WTC11 (cell line): ENCODE results near the gene MAPK11. TPM values are rescaled to one million over a fixed set of nuclear protein-coding genes. Genes with fewer than 3 reads are reported as not detected.

Experiments used
- ATAC-seq: fragments of 200-7000 bp; cut with Tn5 transposase; 2 replicates; pipeline ENCODE4 v1.10.0; 2021; ENCODE audit warnings: mild to moderate bottlenecking, moderate library complexity
- CTCF ChIA-PET: fragments of 300-600 bp; sonication (Branson Sonifier 250); formaldehyde crosslinking; loops from one replicate; lab custom pipeline; 2021; ENCODE audit warnings: antibody characterized with exemption; lab: Charles Lee
- POLR2A ChIA-PET: fragments of 350-600 bp; sonication (Branson Sonifier 250); formaldehyde crosslinking; loops from one replicate; lab custom pipeline; 2021; ENCODE audit warnings: antibody characterized with exemption; lab: Charles Lee
- DNase-seq: peaks from one replicate; pipeline ENCODE4 v3.0.0; 2021; ENCODE audit warnings: low spot score
- H3K27ac Mint-ChIP-seq: 2 replicates; pipeline ENCODE4 v1.8.0; 2021; ENCODE audit warnings: mixed read lengths
- H3K27me3 Mint-ChIP-seq: 2 replicates; pipeline ENCODE4 v1.8.0; 2021; ENCODE audit warnings: low read depth, mild to moderate bottlenecking, moderate library complexity, mixed read lengths
- H3K36me3 Mint-ChIP-seq: 2 replicates; pipeline ENCODE4 v1.8.0; 2021; ENCODE audit warnings: mixed read lengths
- H3K4me1 Mint-ChIP-seq: 2 replicates; pipeline ENCODE4 v1.8.0; 2022; ENCODE audit warnings: mixed read lengths
- H3K4me3 Mint-ChIP-seq: 2 replicates; pipeline ENCODE4 v1.8.0; 2021; ENCODE audit warnings: mild to moderate bottlenecking, moderate library complexity, mixed read lengths
- H3K9me3 Mint-ChIP-seq: 2 replicates; pipeline ENCODE4 v1.8.0; 2021; ENCODE audit warnings: mixed read lengths
- AR ChIP-seq: fragments of 250-450 bp; sonication (Bioruptor Pico); IDR thresholded peaks from 2 replicates; pipeline ENCODE4 v1.9.0; 2021; ENCODE audit warnings: mild to moderate bottlenecking
- CDX4 ChIP-seq: fragments of 250-450 bp; sonication (Bioruptor Pico); IDR thresholded peaks from 2 replicates; pipeline ENCODE4 v1.9.0; 2021; ENCODE audit warnings: moderate library complexity, mild to moderate bottlenecking, inconsistent platforms, borderline replicate concordance
- E2F1 ChIP-seq: sonication (generic); formaldehyde crosslinking; IDR thresholded peaks from 2 replicates; pipeline ENCODE4 v1.8.0; 2022; ENCODE audit warnings: mild to moderate bottlenecking, missing genetic modification reagents
- ELF4 ChIP-seq: sonication (generic); formaldehyde crosslinking; IDR thresholded peaks from 2 replicates; pipeline ENCODE4 v1.8.1; 2022; ENCODE audit warnings: low read depth, mild to moderate bottlenecking, moderate library complexity, missing genetic modification reagents
- ESRRA ChIP-seq: sonication (generic); formaldehyde crosslinking; IDR thresholded peaks from 2 replicates; pipeline ENCODE4 v1.8.1; 2022; ENCODE audit warnings: mild to moderate bottlenecking, missing genetic modification reagents, borderline replicate concordance
- ETV6 ChIP-seq: sonication (generic); formaldehyde crosslinking; IDR thresholded peaks from 2 replicates; pipeline ENCODE4 v1.8.1; 2022; ENCODE audit warnings: mild to moderate bottlenecking, missing genetic modification reagents
- FOXK1 ChIP-seq: sonication (generic); formaldehyde crosslinking; IDR thresholded peaks from 2 replicates; pipeline ENCODE4 v1.8.0; 2022; ENCODE audit warnings: mild to moderate bottlenecking, moderate library complexity, missing genetic modification reagents
- FOXP4 ChIP-seq: sonication (generic); formaldehyde crosslinking; IDR thresholded peaks from 2 replicates; pipeline ENCODE4 v1.8.0; 2022; ENCODE audit warnings: mild to moderate bottlenecking, missing genetic modification reagents
- GTF2I ChIP-seq: fragments of 250-450 bp; sonication (Bioruptor Pico); conservative IDR thresholded peaks from 2 replicates; pipeline ENCODE4 v1.4.0; 2021; ENCODE audit warnings: mild to moderate bottlenecking
- NFATC4 ChIP-seq: fragments of 250-450 bp; sonication (Bioruptor Pico); IDR thresholded peaks from 2 replicates; pipeline ENCODE4 v1.9.0; 2021; ENCODE audit warnings: mild to moderate bottlenecking
- NFE2L1 ChIP-seq: sonication (generic); formaldehyde crosslinking; IDR thresholded peaks from 2 replicates; pipeline ENCODE4 v1.8.1; 2023; ENCODE audit warnings: missing genetic modification reagents
- NFYB ChIP-seq: sonication (generic); formaldehyde crosslinking; conservative IDR thresholded peaks from 2 replicates; pipeline ENCODE4 v1.8.0; 2022; ENCODE audit warnings: low read depth, missing genetic modification reagents
- NR1H2 ChIP-seq: sonication (generic); formaldehyde crosslinking; IDR thresholded peaks from 2 replicates; pipeline ENCODE4 v1.9.0; 2021; ENCODE audit warnings: mild to moderate bottlenecking, moderate library complexity, missing genetic modification reagents
- PRDM15 ChIP-seq: sonication (generic); formaldehyde crosslinking; IDR thresholded peaks from 2 replicates; pipeline ENCODE4 v1.8.0; 2022; ENCODE audit warnings: missing genetic modification reagents
- SP1 ChIP-seq: sonication (generic); formaldehyde crosslinking; conservative IDR thresholded peaks from 2 replicates; pipeline ENCODE4 v1.8.1; 2022; ENCODE audit warnings: missing genetic modification reagents
- TEAD1 ChIP-seq: sonication (generic); formaldehyde crosslinking; IDR thresholded peaks from 2 replicates; pipeline ENCODE4 v1.8.0; 2022; ENCODE audit warnings: mild to moderate bottlenecking, missing genetic modification reagents
- TP53 ChIP-seq: sonication (generic); formaldehyde crosslinking; IDR thresholded peaks from 2 replicates; pipeline ENCODE4 v1.8.1; 2023; ENCODE audit warnings: mild to moderate bottlenecking, missing genetic modification reagents
- ZNF121 ChIP-seq: sonication (generic); formaldehyde crosslinking; IDR thresholded peaks from 2 replicates; pipeline ENCODE4 v1.8.0; 2023; ENCODE audit warnings: missing genetic modification reagents
- ZNF317 ChIP-seq: sonication (generic); formaldehyde crosslinking; IDR thresholded peaks from 2 replicates; pipeline ENCODE4 v1.8.1; 2023; ENCODE audit warnings: low read depth, mild to moderate bottlenecking, moderate library complexity, missing genetic modification reagents, borderline replicate concordance
- ZNF396 ChIP-seq: fragments of 250-450 bp; sonication (Bioruptor Pico); IDR thresholded peaks from 2 replicates; pipeline ENCODE4 v1.8.0; 2021; ENCODE audit warnings: mild to moderate bottlenecking, moderate library complexity, borderline replicate concordance
- ZNF423 ChIP-seq: fragments of 250-450 bp; sonication (Bioruptor Pico); IDR thresholded peaks from 2 replicates; pipeline ENCODE4 v2.1.2; 2022; ENCODE audit warnings: mild to moderate bottlenecking, moderate library complexity
- ZNF425 ChIP-seq: fragments of 250-450 bp; sonication (Bioruptor Pico); conservative IDR thresholded peaks from 2 replicates; pipeline ENCODE4 v1.9.0; 2021; ENCODE audit warnings: mild to moderate bottlenecking
- ZNF671 ChIP-seq: fragments of 250-450 bp; sonication (Bioruptor Pico); IDR thresholded peaks from 2 replicates; pipeline ENCODE4 v1.8.0; 2021; ENCODE audit warnings: mild to moderate bottlenecking
- total RNA-seq: library from RNA; stranded (reverse); gene quantifications from 3 replicates; pipeline ENCODE4 v1.2.3, GENCODE V29; 2021

Gene MAPK11
- total RNA-seq, 1 experiment from 2014 or later, result 2.3 TPM

GRCh38 chr22:50253941-50254340 lies 16.2 kb downstream of the MAPK11 start:
- Mint-ChIP-seq H3K4me3 (no peak overlapping the region), H3K4me1 (peaks cover 4% of the 10 kb centered on the region; the same call in 1 of the 2 replicates), H3K9me3 (no peaks in the 10 kb centered on the region), H3K27me3 (no peaks in the 10 kb centered on the region; the same call in 1 of the 2 replicates), H3K27ac (no peak overlapping the region), H3K36me3 (no peaks in the 10 kb centered on the region)
- DNase-seq, result no peak
- ChIA-PET CTCF (no interaction called here), POLR2A (no interaction called here)
- no peak for ATAC-seq
- TF ChIP-seq CDX4 (no peak), NR1H2 (CRISPR knock-in tag) (no peak), ZNF396 (CRISPR knock-in tag) (no peak), ZNF317 (no peak), ZNF423 (CRISPR knock-in tag) (no peak), GTF2I (CRISPR knock-in tag) (no peak), ELF4 (no peak), FOXK1 (no peak), FOXP4 (CRISPR knock-in tag) (no peak)

GRCh38 chr22:50253046-50253915 lies 16.9 kb downstream of the MAPK11 start:
- Mint-ChIP-seq H3K4me1 (peaks cover 4% of the 10 kb centered on the region; the same call in 1 of the 2 replicates), H3K27ac (no peak overlapping the region), H3K36me3 (no peaks in the 10 kb centered on the region), H3K4me3 (no peak overlapping the region), H3K9me3 (no peaks in the 10 kb centered on the region), H3K27me3 (no peaks in the 10 kb centered on the region; the same call in 1 of the 2 replicates)
- CTCF ChIA-PET, result interaction anchor here (0.6 to 3.4 kb wide), 17 partner anchors 9 to 272 kb away, joined by 3 to 22 read pairs (median 4); partner anchors contain the start of genes DENND6B, MAPK12 and SCO2
- TF ChIP-seq ESRRA (CRISPR knock-in tag) (no peak), NFATC4 (no peak), AR (no peak), SP1 (CRISPR knock-in tag) (no peak), NFYB (CRISPR knock-in tag) (no peak), ZNF671 (CRISPR knock-in tag) (no peak), ETV6 (CRISPR knock-in tag) (no peak), ZNF425 (no peak), TEAD1 (CRISPR knock-in tag) (no peak), NFE2L1 (no peak), PRDM15 (CRISPR knock-in tag) (no peak), ZNF121 (CRISPR knock-in tag) (no peak), E2F1 (no peak), TP53 (no peak)
- DNase-seq (no peak), ATAC-seq (no peak)
- POLR2A ChIA-PET, result interaction anchor here (1.0 kb wide), 1 partner anchor 14 kb away, joined by 4 read pairs; no protein-coding TSS in a partner anchor
